HG02798 (cell line): Measurements from ENCODE around the gene MEGF10.
A peak's percentile ranks its signal among the peaks of the same experiment; 100 is the strongest.
"Not testable (repeated sequence)": the region's sequence is repeated elsewhere in the genome, so short reads cannot be mapped to it uniquely, and the experiment has no call there.

ENCODE experiments used
- ATAC-seq: cut with Tn5 transposase; IDR thresholded peaks from one replicate; pipeline ENCODE4 v1.9.1; 2021; ENCODE audit warnings: mild to moderate bottlenecking; ENCODE audit not compliant: unreplicated experiment, poor library complexity

The MEGF10 gene

DNA sequence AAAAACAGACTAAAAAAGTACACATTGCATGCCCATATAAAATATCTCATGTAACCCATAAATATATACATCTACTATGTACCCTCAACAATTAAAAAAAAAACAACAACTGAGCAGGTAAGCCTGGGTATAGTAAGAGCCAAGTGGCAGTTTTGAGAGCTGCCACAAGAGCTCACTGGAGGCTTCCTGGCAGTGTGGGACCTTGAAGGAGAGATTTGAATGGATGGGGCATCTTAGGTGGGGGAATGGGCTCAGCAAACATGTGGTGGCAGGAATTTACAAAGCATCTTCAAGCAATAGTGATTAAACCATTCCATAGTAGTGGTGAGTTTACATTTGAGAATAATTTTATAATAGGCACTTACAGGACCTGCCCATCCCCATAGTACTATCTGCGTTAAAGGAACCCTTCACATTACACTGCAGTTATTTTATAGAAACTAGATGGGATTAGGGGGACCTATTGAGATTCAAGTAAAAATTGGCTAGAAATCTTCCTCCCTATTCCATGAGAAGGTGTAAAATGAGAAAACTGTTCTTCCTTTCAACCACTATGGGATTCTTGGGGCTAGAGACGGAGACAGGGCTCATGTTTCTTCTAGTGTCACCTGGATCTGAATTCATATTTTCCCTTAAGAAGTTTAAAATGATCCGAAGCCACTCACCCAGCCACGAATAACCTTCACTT, 6.9 kb downstream of the MEGF10 start:
- ATAC-seq, result no peak

DNA sequence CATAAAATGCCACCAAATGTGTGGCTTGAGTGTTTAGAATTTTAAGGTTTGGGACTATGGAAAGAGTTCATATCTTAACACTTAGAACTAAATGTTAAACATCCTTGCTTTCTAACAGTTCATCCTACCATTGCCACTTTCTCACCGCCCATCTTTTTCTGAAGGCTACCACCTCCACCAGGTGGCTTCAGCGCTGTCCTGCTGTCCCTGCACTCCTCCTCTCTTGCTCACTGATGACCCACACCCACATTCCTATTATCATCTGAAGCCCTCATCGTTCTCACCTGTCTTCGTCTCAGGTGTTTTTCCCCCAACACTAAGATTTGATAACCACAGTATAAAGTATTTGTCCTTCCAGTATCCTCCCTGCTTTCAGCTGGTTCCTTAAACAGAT, 7.4 kb downstream of the MEGF10 start:
- ATAC-seq, result no peak

GRCh38 chr5:127298656-127299055, 8.1 kb downstream of the MEGF10 start:
- no peak for ATAC-seq

DNA sequence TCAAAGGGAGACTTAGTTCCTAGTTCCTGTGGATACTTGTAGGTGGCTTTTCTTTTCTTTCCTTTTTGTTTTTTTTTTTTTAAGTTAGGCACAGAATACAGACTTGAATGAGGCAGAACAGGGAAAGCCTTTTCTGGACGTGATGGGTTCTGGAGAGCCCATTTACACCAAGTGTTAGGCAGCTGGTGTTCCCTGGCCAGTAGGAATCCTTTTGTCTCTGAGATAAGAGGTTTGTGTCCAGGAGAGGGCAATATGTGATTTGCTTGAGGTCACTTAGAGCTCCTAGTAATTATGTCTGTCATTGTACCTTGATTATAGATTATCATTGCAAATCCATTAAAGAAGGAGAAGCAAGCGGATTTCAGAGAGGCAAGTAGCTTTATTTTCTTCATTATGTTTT, 9.1 kb downstream of the MEGF10 start:
- no peak for ATAC-seq

DNA sequence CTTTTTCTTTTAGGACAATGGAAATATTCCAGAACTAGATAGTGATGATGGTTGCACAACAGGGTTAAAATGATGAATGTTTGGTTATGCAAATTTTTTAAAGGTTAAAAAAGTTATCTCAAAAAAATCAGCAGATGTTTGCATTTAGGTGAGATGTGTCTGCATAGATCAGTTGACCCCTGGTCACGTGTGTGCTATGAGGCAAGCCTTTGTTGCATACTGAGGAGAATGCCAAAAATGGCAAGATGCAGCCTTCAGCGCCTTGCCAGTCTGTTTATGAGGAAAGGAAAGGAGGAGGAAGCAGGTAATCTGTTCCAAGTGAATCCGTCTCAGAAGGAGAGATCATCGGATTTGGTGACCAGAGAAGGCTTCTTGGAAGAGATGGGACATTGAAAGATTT, 11.9 kb downstream of the MEGF10 start:
- ATAC-seq, result no peak

DNA sequence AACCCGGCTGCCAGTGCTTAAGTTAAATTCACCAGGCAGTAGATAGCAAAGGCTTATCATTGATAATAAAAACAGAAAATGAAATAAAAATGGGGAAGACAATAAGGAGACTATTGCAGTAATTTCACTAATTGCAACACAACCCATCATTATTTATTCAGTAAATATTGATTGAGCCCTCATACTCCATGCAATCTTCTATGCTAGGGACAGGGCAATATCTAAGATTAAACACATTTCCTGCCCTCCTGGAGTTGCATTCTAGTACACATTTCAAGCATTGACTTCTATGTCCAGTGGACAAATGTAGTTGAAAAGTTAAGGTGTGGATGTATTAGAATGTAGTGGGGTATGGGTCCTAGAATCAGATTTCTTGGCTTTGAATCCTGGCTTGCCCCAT, 12.8 kb downstream of the MEGF10 start:
- no peak for ATAC-seq

DNA sequence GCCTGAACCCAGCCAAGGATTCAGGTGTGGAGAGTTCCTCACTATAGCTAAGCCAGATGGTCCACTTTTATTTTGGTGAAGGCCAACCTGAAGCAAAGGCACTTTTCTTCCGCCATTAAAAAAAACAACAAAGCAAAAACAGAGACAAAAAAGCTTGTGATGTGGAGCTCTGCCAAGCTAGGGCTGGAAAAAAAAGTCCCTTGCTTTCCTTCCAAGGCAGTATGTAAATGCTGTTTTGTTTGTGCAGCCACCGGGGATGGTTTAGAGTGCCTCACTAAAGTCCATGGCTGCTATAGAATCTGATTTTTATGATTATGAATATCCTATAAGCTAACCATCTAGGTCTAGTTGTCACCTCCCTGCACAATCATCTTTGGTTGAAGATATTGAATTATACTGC, 14.9 kb downstream of the MEGF10 start:
- ATAC-seq, result no peak

DNA sequence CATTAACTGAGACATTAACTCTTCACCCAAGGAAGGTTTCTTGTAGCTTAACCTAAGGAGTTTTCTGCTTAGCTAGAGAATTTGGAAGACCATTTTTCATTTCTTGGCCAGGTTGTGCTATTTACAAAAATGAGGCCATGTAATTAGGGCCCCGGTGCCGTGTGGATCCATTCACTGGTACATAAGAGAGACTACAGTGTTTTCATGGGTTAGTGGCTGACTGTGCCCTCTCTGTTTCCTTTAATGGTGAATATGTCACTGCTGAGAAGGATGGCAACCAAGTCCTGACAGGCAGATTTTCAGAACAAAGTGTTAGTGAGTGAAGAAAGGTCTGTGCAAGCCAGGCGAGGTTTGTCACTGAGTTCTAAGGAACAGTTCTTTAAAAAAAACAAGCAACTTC, 15.4 kb downstream of the MEGF10 start:
- ATAC-seq, result no peak

DNA sequence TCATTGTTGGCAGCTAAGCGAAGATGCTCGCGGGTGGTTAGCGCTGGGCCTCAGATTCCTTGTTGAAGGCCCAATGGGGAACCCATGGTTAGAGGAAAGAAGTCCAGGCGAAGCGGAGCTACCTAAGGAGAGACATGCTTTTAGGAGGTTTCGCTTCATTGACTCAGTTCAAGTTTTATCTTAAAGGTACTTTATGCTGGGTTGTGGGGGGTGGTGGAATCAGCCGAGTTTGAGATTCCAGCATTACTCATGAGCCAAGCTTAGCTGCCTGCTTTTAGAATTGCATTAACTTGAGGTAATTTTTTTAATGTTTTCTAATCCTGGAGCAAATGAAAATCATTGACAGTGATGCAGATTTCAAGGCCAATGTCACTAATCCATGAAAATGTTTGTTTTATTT, 16.1 kb downstream of the MEGF10 start:
- ATAC-seq, result no peak

DNA sequence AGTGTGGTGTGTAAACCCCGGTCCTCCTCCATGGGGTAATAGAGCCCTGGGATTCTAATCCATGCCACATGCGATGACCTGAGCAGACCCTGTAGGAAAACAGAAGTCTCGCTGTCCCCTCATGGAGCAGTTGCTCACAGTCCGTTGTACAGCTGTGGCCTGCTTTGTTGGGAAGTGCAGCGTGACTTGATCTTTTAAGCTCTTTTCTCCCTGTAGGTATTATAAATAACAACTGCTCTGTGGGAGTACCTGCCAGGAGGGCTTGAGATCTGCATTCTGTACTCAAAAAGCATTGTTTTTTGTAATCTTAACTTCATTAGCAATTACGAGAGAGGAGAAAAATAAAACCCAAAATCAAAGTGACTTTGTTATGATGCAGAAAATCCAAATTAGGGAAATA, 17.3 kb downstream of the MEGF10 start:
- ATAC-seq, result no peak

GRCh38 chr5:127308325-127308724, 17.7 kb downstream of the MEGF10 start:
- ATAC-seq, result not testable (repeated sequence)

DNA sequence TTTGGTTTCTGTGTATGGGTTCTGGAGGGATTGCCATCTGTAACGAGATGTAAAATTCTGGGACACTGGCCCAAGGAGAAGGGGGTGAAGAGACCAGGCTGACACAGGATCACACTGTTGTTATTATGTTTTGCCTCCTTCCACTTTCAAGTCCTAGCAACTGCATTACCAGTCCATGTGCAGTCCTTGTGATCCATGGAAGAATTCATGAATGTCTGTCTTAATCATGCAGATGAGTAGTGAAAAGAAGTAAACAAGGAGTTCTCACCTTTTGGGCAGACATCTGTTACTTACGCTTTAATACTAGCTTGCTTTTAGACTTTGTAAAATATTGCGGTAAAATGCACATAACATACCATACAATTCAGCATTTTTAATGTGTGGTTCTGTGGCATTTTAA, 18.3 kb downstream of the MEGF10 start:
- no peak for ATAC-seq

DNA sequence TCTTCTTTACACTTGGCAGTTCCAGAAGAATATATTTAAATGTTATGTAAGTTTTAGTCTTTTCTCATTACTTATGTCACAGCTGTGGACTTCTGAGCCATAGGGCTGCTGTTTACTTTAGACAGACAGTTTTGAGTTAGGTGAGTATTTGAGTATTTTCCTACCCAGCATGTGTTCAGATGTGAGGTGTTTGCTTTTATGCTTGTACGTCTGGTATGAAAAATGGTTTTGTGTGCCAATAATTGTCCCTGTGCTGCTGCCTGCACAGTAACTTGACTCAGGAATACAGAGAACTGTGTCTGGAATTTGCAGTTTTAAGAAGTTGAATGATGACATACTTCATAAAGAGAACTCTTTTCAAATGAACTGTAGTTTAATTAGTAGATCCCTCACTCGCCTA, 20.8 kb downstream of the MEGF10 start:
- no peak for ATAC-seq

GRCh38 chr5:127311781-127312525, 21.4 kb downstream of the MEGF10 start:
- ATAC-seq, result no peak

DNA sequence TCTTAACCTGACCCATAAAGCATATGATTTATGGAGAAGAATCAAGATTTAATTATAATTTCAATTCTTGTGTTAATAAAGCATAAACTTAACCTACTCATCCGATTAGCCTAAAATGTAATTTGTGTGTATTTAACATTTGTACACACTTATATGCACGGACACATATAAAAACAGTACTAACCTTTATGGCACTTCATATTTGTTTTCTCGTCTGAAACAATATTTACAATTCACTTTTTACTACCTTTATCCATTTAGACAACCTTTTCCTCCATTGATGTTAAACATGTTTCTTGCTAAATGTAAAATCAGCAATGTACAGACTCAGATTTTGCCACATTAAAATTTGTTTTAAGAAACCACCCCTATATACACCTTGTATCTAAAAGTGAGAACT, 22.8 kb downstream of the MEGF10 start:
- ATAC-seq, result no peak

DNA sequence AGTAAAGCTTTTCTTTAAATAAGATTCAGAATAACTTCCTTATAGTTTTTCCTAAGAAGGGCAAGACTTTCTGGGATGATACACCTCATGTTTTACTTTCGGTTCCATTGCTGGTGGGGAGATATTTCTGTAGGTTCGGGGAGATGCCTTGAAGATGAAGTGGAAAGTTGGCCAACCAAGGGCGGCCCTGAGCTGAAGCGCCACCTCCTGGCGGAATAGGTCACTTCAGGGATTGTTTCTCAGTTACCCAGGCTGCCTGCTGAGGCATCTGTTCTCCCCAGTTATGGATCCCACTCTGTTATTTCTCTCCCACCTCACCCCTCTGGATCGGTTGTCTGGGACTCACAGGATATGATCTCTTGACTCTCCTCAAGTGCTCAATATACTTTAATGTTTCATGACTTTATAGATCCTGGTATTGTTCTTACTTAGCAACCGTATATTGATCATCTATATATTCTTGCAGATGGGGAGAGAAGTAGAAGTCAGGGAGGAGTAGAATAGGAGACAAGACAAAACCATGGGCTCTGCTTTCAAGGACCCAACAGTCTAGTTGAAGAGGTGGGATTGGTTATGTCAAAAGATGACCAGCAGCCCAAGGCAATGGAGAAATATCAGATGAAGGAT, 23.4 kb downstream of the MEGF10 start:
- peak; percentile 97 for ATAC-seq

GRCh38 chr5:127316011-127316410, 25.4 kb downstream of the MEGF10 start:
- no peak for ATAC-seq

DNA sequence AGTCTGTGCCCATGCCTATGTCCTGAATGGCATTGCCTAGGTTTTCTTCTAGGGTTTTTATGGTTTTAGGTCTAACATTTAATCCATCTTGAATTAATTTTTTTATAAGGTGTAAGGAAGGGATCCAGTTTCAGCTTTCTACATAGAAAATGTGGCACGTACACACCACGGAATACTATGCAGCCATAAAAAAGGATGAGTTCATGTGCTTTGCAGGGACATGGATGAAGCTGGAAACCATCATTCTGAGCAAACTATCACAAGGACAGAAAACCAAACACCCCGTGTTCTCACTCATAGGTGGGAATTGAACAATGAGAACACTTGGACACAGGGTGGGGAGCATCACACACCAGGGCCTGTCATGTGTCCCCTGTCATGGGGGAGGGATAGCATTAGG, 26.8 kb downstream of the MEGF10 start:
- not testable (repeated sequence) for ATAC-seq

DNA sequence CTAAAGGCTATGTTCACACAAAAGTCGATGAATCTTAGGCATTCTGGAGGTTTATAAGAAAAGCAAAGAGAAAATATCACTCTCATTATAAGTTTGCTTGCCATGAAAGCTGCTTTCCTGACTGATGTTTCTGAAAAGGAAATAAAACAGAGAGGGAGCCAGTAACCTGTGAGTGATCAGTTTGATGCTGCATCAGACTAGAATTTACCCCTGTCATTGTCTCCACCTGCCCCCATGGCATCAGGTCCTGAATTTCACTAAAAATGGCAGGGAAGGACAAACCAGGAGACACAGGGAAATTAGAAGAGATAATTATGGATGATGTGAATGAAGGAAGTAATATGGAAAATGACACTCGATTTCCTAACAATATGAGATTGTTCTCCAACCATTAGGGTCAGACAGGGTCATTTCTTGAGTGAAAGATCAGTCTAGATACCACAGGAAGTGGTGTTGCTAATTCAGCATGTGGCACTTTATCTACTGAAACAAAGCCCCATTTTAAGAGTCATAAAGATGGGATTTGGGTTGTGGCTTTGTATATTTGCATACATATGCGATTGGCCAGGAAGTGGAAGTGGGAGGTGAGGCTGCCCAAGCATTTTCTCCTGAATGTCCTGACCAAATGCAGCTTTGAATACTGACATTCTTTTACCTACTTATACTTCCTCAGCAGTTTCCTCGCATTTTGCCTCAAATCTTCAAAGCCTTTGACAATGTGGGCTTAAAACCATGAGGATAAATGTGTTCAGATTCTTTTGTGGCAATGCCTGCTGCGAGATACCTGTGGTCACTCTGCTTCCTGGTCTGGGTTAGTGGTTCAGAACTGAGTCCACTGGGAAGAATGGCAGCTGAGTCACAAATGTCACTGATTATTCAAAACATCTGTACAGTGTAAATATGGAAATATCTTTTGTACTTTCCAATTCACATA, 29.7 kb downstream of the MEGF10 start:
- peak; percentile 90 for ATAC-seq

DNA sequence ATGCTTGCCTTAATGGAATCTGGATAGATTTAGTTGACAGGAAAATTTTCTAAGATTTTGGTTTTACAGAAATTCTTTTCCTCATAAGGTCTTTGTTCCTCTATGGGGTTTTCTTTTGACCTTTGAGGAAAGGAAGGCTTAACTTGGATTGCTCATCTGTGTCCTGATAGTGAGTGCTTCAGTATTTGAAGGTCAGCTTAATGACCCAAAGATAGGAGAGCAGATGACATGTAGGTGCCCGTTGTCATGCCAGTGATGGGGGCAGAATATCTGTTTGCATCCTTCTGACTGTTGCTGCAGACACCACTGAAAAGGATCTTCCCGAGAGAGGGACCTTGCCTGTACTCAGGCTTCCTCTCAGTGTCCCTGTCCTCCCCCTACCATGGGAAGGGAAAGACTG, 30.9 kb downstream of the MEGF10 start:
- ATAC-seq, result no peak

- no peak for ATAC-seq
Observed at GRCh38 chr5:127322403-127322802, 31.8 kb downstream of the MEGF10 start.
